ENCODE data around the gene SLC25A13. TPM values are rescaled to one million over a fixed set of nuclear protein-coding genes. Genes with fewer than 3 reads are reported as not detected.

The SLC25A13 gene
- total RNA-seq, 1 experiment from 2014 or later, result 28.2 TPM

GRCh38 chr7:96322847-96323461, 1.1 kb upstream of the SLC25A13 start:
- DNase-seq (ENCODE audit: low spot score), result no peak

- DNase-seq (ENCODE audit: low spot score), result no peak
These were observed 436 bp upstream of the SLC25A13 start for GRCh38 chr7:96322373-96322695.

GRCh38 chr7:96321031-96321657, 754 bp downstream of the SLC25A13 start:
- DNase-seq (ENCODE audit: low spot score), result peak; percentile 95

GRCh38 chr7:96320442-96320841, 1.5 kb downstream of the SLC25A13 start:
- DNase-seq (ENCODE audit: low spot score), result no peak

GRCh38 chr7:96319439-96319838, 2.5 kb downstream of the SLC25A13 start:
- no peak for DNase-seq (ENCODE audit: low spot score)

GRCh38 chr7:96316949-96317348, 4.9 kb downstream of the SLC25A13 start:
- no peak for DNase-seq (ENCODE audit: low spot score)

- DNase-seq (ENCODE audit: low spot score), result no peak
These were observed 6.8 kb downstream of the SLC25A13 start for GRCh38 chr7:96315125-96315512.

- DNase-seq (ENCODE audit: low spot score), result peak; percentile 38
These were observed 7.3 kb downstream of the SLC25A13 start for GRCh38 chr7:96314402-96315124.

GRCh38 chr7:96313940-96314339, 8.0 kb downstream of the SLC25A13 start:
- DNase-seq (ENCODE audit: low spot score), result no peak

- no peak for DNase-seq (ENCODE audit: low spot score)
These were observed 9.4 kb downstream of the SLC25A13 start for GRCh38 chr7:96312502-96312901.

- no peak for DNase-seq (ENCODE audit: low spot score)
These were observed 9.9 kb downstream of the SLC25A13 start for GRCh38 chr7:96311967-96312366.

GRCh38 chr7:96310110-96310509, 11.8 kb downstream of the SLC25A13 start:
- no peak for DNase-seq (ENCODE audit: low spot score)

- DNase-seq (ENCODE audit: low spot score), result no peak
These were observed 13.0 kb downstream of the SLC25A13 start for GRCh38 chr7:96308950-96309263.

GRCh38 chr7:96308253-96308949, 13.5 kb downstream of the SLC25A13 start:
- no peak for DNase-seq (ENCODE audit: low spot score)

GRCh38 chr7:96306385-96307125, 15.3 kb downstream of the SLC25A13 start:
- DNase-seq (ENCODE audit: low spot score), result no peak

- no peak for DNase-seq (ENCODE audit: low spot score)
These were observed 16.0 kb downstream of the SLC25A13 start for GRCh38 chr7:96305915-96306314.

- DNase-seq (ENCODE audit: low spot score), result no peak
These were observed 17.3 kb downstream of the SLC25A13 start for GRCh38 chr7:96304573-96304972.

GRCh38 chr7:96303686-96304443, 18.0 kb downstream of the SLC25A13 start:
- DNase-seq (ENCODE audit: low spot score), result peak; percentile 75

- DNase-seq (ENCODE audit: low spot score), result peak; percentile 83
These were observed 18.7 kb downstream of the SLC25A13 start for GRCh38 chr7:96303105-96303685.

- DNase-seq (ENCODE audit: low spot score), result no peak
These were observed 20.9 kb downstream of the SLC25A13 start for GRCh38 chr7:96300986-96301385.

- no peak for DNase-seq (ENCODE audit: low spot score)
These were observed 21.4 kb downstream of the SLC25A13 start for GRCh38 chr7:96300502-96300901.
